B cell (primary cell): Measurements from ENCODE around the gene NXPH2.

Experiments
- CTCF ChIP-seq: fragments of 200-600 bp; IDR thresholded peaks from one replicate; pipeline ENCODE4 v1.8.0; 2022; ENCODE audit warnings: antibody characterized with exemption, mild to moderate bottlenecking
- EZH2 ChIP-seq: IDR thresholded peaks from 2 replicates; pipeline ENCODE4 v1.6.1; 2012; ENCODE audit warnings: borderline replicate concordance, low read depth, mild to moderate bottlenecking, moderate library complexity, low read length; ENCODE audit not compliant: insufficient read depth, poor library complexity, severe bottlenecking

GRCh38 chr2:138720035-138720838 is 60.0 kb downstream of the NXPH2 start:
- TF ChIP-seq CTCF (no peak), EZH2 (no peak)
